Measurements from ENCODE around the gene IGSF3.

- TF ChIP-seq CTCF (conservative IDR thresholded peaks at IDR 0.05; ENCODE audit: low read depth, low read length): no peak
- no peak for TF ChIP-seq EZH2 (IDR thresholded peaks at IDR 0.05; ENCODE audit: borderline replicate concordance, low read depth, low read length, poor library complexity, severe bottlenecking)
Observed at GRCh38 chr1:116678732-116679090, 11.2 kb upstream of the IGSF3 start.

All from A673 (cell line).